Neural cell (in vitro differentiated cells): Measurements from ENCODE around the gene TLX2.

ENCODE experiments used
- CTCF ChIP-seq: fragments of 450-650 bp; IDR thresholded peaks from 2 replicates; pipeline ENCODE4 v1.5.1; 2014; ENCODE audit warnings: antibody characterized with exemption, mild to moderate bottlenecking, moderate library complexity; ENCODE audit not compliant: poor library complexity, severe bottlenecking
- EP300 ChIP-seq: fragments of 450-650 bp; conservative IDR thresholded peaks from 2 replicates; pipeline ENCODE4 v1.6.1; 2014; ENCODE audit warnings: antibody characterized with exemption, mild to moderate bottlenecking, moderate library complexity; ENCODE audit not compliant: poor library complexity, severe bottlenecking
- EZH2 ChIP-seq: fragments of 200-600, 300-800 bp; shearing (Covaris generic), sonication (generic); IDR thresholded peaks from 2 replicates; pipeline ENCODE4 v1.6.1; 2014; ENCODE audit warnings: antibody characterized with exemption, low read length, borderline replicate concordance, mild to moderate bottlenecking; ENCODE audit not compliant: insufficient read depth, poor library complexity, severe bottlenecking
- MXI1 ChIP-seq: fragments of 450-650 bp; conservative IDR thresholded peaks from 2 replicates; pipeline ENCODE4 v1.6.1; 2014; ENCODE audit warnings: antibody characterized with exemption, mild to moderate bottlenecking; ENCODE audit not compliant: poor library complexity, severe bottlenecking
- POLR2AphosphoS5 ChIP-seq: IDR thresholded peaks from 2 replicates; pipeline ENCODE4 v1.6.1; 2012
- RAD21 ChIP-seq: fragments of 450-650 bp; conservative IDR thresholded peaks from 2 replicates; pipeline ENCODE4 v1.6.1; 2014; ENCODE audit warnings: antibody characterized with exemption, mild to moderate bottlenecking, moderate library complexity
- REST ChIP-seq: IDR thresholded peaks from 2 replicates; pipeline ENCODE4 v1.6.1; 2012; ENCODE audit warnings: borderline replicate concordance
- SMC3 ChIP-seq: fragments of 450-650 bp; conservative IDR thresholded peaks from 2 replicates; pipeline ENCODE4 v1.6.1; 2014; ENCODE audit warnings: antibody characterized with exemption, mild to moderate bottlenecking, moderate library complexity; ENCODE audit not compliant: poor library complexity
- TAF1 ChIP-seq: IDR thresholded peaks from 2 replicates; pipeline ENCODE4 v1.6.1; 2012; ENCODE audit warnings: low read depth

- TF ChIP-seq SMC3, result no peak
- no peak for TF ChIP-seq MXI1
- no peak for TF ChIP-seq TAF1
- TF ChIP-seq REST, result no peak
- no peak for TF ChIP-seq CTCF
- no peak for TF ChIP-seq RAD21
- no peak for TF ChIP-seq EP300
- no peak for TF ChIP-seq POLR2AphosphoS5
- TF ChIP-seq EZH2, result no peak
Measured at GRCh38 chr2:74491648-74492544, 22.4 kb upstream of the TLX2 start.
